ENCODE results near the gene MRM2. TPM values are rescaled to one million over a fixed set of nuclear protein-coding genes. Genes with fewer than 3 reads are reported as not detected.

Gene MRM2
- total RNA-seq, 1 donor from 2014 or later = 25.3 TPM

DNA sequence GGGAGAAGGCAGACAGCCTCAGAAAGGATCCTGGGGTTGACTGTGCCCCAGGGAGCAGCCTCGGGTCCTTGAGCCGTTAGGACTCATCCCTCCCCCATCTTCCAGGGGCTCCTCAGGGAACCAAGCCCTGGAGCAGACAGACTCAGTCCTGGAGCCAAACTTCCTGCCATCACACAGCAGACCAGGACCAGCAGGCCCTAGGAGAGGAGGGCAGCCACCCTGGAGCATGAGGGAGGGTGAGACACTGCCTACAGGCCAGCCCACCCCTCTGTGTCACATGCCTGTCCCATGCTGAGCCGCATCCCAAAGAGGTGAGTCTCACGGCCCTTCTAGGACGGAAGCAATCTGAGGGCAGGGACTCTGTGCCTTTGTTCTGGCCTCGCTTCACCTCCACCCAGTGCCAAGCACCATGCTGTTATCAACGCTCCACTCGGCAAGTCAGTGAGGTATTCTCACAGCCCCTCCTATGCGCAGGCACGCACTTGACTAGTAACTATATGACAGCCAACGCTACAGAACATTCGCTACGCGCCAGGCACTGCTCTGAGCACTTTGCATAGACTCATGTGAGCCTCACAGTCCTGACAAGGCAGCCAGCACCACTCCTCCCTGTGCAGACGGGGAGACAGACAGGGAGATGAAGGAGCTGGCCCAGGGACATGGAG, 28.3 kb downstream of the MRM2 start:
- Mint-ChIP-seq H3K36me3 (peaks cover 49% of the 10 kb centered on the region), H3K27me3 (ENCODE audit: low read depth) (no peaks in the 10 kb centered on the region), H3K27ac (no peak overlapping the region), H3K9me3 (no peaks in the 10 kb centered on the region), H3K4me1 (no peaks in the 10 kb centered on the region), H3K4me3 (no peak overlapping the region)
- TF ChIP-seq, protein P1, sequence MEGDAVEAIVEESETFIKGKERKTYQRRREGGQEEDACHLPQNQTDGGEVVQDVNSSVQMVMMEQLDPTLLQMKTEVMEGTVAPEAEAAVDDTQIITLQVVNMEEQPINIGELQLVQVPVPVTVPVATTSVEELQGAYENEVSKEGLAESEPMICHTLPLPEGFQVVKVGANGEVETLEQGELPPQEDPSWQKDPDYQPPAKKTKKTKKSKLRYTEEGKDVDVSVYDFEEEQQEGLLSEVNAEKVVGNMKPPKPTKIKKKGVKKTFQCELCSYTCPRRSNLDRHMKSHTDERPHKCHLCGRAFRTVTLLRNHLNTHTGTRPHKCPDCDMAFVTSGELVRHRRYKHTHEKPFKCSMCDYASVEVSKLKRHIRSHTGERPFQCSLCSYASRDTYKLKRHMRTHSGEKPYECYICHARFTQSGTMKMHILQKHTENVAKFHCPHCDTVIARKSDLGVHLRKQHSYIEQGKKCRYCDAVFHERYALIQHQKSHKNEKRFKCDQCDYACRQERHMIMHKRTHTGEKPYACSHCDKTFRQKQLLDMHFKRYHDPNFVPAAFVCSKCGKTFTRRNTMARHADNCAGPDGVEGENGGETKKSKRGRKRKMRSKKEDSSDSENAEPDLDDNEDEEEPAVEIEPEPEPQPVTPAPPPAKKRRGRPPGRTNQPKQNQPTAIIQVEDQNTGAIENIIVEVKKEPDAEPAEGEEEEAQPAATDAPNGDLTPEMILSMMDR (IDR thresholded peaks at IDR 0.05; ENCODE audit: unreplicated experiment) = no peak
- no peak for DNase-seq (ENCODE audit: low spot score in 2 of 2, unreplicated experiment in 2 of 2)

GRCh38 chr7:2212906-2213305, 29.1 kb downstream of the MRM2 start:
- Mint-ChIP-seq H3K4me1 (no peaks in the 10 kb centered on the region), H3K36me3 (peaks cover 46% of the 10 kb centered on the region), H3K27ac (no peak overlapping the region), H3K27me3 (ENCODE audit: low read depth) (no peaks in the 10 kb centered on the region), H3K9me3 (no peaks in the 10 kb centered on the region), H3K4me3 (no peak overlapping the region)
- DNase-seq (ENCODE audit: low spot score in 2 of 2, unreplicated experiment in 2 of 2) = no peak
- TF ChIP-seq, protein P1 (IDR thresholded peaks at IDR 0.05; ENCODE audit: unreplicated experiment) = no peak

DNA sequence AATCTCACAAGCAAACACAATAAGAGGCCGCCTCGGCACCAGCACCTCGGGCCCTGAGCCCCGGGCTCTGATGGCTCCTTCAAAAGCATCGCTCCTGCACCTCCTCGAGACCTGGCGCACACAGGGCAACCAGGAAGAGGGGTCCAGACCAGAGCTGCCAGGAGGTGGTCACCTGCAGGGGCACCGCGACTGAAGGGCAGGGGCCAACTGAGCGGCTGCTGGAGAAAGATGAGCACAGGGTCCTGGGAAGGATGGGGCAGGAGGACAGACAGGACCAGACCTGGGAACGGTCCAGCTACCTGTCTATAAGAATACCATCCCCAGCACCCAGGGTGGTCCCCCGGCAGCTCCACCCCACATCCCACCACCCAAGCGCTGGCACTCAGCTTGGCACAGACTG, 30.1 kb downstream of the MRM2 start:
- Mint-ChIP-seq H3K36me3 (peaks cover 49% of the 10 kb centered on the region), H3K27me3 (ENCODE audit: low read depth) (no peaks in the 10 kb centered on the region), H3K4me3 (no peak overlapping the region), H3K27ac (no peak overlapping the region), H3K9me3 (no peaks in the 10 kb centered on the region), H3K4me1 (no peaks in the 10 kb centered on the region)
- no peak for DNase-seq (ENCODE audit: low spot score in 2 of 2, unreplicated experiment in 2 of 2)
- TF ChIP-seq, protein P1 (IDR thresholded peaks at IDR 0.05; ENCODE audit: unreplicated experiment) = no peak

DNA sequence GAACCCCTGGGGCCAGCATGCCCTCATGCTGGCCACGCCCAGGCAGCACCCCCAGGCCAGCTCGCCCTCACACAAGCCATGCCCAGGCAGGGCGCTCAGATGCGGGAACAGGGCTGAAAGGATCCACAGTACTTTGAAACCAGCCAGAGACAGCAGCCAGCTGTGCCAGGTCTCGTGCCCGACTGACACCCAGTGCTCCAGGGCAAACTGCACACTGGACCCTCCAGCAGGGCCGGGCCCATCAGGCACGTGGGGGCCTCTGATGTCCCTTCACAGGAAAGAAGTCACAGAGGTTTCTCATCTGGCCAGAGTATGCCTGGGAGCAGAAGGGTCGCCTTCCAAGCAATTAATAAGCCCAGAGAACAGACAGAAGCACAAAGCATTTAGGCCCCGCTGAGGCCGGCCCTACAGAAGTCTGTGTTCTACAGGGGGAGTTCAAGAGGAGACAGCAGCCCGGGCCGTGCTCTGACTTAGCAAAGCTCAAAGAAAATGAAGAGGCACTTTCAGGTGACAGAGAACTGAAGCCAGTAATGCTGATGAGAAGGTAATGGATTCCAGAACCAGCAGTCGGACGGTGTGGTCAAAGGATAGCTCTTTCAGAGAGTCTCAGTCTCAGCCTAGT, 30.6 kb downstream of the MRM2 start:
- DNase-seq (ENCODE audit: low spot score in 2 of 2, unreplicated experiment in 2 of 2) = no peak
- Mint-ChIP-seq H3K36me3 (peaks cover 50% of the 10 kb centered on the region), H3K27ac (no peak overlapping the region), H3K9me3 (no peaks in the 10 kb centered on the region), H3K4me1 (no peaks in the 10 kb centered on the region), H3K4me3 (no peak overlapping the region), H3K27me3 (ENCODE audit: low read depth) (no peaks in the 10 kb centered on the region)
- TF ChIP-seq, protein P1 (IDR thresholded peaks at IDR 0.05; ENCODE audit: unreplicated experiment) = no peak

DNA sequence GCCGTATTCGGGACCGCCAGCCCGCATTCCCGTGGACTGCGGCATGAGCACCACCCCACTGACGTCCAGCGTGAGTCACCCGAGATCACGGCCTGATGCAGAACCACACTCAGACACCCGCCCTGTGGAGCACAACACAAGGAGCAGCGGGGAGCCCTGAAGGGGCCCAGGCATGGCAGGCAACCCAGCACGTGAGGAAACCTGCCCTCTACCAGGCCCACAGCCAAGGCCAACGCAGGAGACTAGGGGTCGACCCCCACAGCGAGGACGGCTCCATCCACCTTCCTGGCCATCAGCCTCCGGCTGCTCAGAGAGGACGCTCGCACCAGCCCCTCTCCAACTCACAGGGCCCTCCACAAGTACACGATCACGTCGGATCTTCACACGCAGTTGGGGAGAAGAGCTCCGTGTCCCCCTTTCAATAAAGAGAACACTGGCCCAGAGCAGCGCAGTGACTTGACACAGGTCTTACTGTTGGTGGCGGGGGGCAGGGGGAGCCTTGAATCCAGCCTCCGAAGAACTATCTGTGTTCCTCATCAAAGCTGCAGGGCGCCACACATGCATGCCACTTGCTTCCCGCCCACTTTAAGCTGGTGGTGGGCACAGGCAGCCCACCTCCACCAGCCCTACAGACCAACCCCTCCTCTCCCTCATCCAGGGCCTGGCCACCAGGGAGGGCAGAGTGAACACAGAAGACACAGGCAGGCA, 31.3 kb downstream of the MRM2 start:
- no peak for DNase-seq (ENCODE audit: low spot score in 2 of 2, unreplicated experiment in 2 of 2)
- Mint-ChIP-seq H3K4me1 (peaks cover 2% of the 10 kb centered on the region), H3K27me3 (ENCODE audit: low read depth) (no peaks in the 10 kb centered on the region), H3K36me3 (peaks cover 48% of the 10 kb centered on the region), H3K4me3 (no peak overlapping the region), H3K9me3 (no peaks in the 10 kb centered on the region), H3K27ac (no peak overlapping the region)
- TF ChIP-seq, protein P1 (IDR thresholded peaks at IDR 0.05; ENCODE audit: unreplicated experiment) = no peak
